T-helper 22 cell (primary cell): ENCODE data around the gene SPAG16.

Experiments used
- DNase-seq: peaks from one replicate; pipeline ENCODE4 v3.0.0-alpha.2; 2020; ENCODE audit warnings: low read depth

Gene SPAG16

GRCh38 chr2:214096208-214096715, 812.0 kb downstream of the SPAG16 start:
- no peak for DNase-seq

- DNase-seq, result no peak
These were observed 814.5 kb downstream of the SPAG16 start for GRCh38 chr2:214098811-214099210.

GRCh38 chr2:214100488-214100887, 816.2 kb downstream of the SPAG16 start:
- DNase-seq, result no peak

- no peak for DNase-seq
These were observed 819.2 kb downstream of the SPAG16 start for GRCh38 chr2:214103276-214104001.

- DNase-seq, result no peak
These were observed 820.0 kb downstream of the SPAG16 start for GRCh38 chr2:214104219-214104618.

- no peak for DNase-seq
These were observed 820.7 kb downstream of the SPAG16 start for GRCh38 chr2:214104967-214105366.

- DNase-seq, result no peak
These were observed 823.5 kb downstream of the SPAG16 start for GRCh38 chr2:214107726-214108125.

GRCh38 chr2:214108598-214108997, 824.3 kb downstream of the SPAG16 start:
- DNase-seq, result no peak

- DNase-seq, result no peak
These were observed 832.8 kb downstream of the SPAG16 start for GRCh38 chr2:214117054-214117453.

- DNase-seq, result no peak
These were observed 841.9 kb downstream of the SPAG16 start for GRCh38 chr2:214126135-214126534.

- no peak for DNase-seq
These were observed 842.9 kb downstream of the SPAG16 start for GRCh38 chr2:214127170-214127569.

- no peak for DNase-seq
These were observed 843.3 kb downstream of the SPAG16 start for GRCh38 chr2:214127571-214127970.

- DNase-seq, result no peak
These were observed 843.8 kb downstream of the SPAG16 start for GRCh38 chr2:214128040-214128439.

GRCh38 chr2:214130114-214130513, 845.9 kb downstream of the SPAG16 start:
- no peak for DNase-seq

GRCh38 chr2:214135966-214136365, 851.7 kb downstream of the SPAG16 start:
- no peak for DNase-seq

- no peak for DNase-seq
These were observed 854.5 kb downstream of the SPAG16 start for GRCh38 chr2:214138779-214139178.

- DNase-seq, result no peak
These were observed 855.5 kb downstream of the SPAG16 start for GRCh38 chr2:214139630-214140284.

GRCh38 chr2:214156971-214157370, 872.7 kb downstream of the SPAG16 start:
- DNase-seq, result no peak

- DNase-seq, result no peak
These were observed 874.6 kb downstream of the SPAG16 start for GRCh38 chr2:214158851-214159250.

- DNase-seq, result no peak
These were observed 885.0 kb downstream of the SPAG16 start for GRCh38 chr2:214169281-214169680.

- no peak for DNase-seq
These were observed 885.5 kb downstream of the SPAG16 start for GRCh38 chr2:214169736-214170135.

GRCh38 chr2:214174563-214174962, 890.3 kb downstream of the SPAG16 start:
- DNase-seq, result no peak

GRCh38 chr2:214180071-214180470, 895.8 kb downstream of the SPAG16 start:
- DNase-seq, result no peak

GRCh38 chr2:214180686-214181085, 896.4 kb downstream of the SPAG16 start:
- DNase-seq, result no peak
